ENCODE data around the gene SDK1.

SDK1 gene

GRCh38 chr7:4279216-4279615 lies 978.2 kb downstream of the SDK1 start:
- Histone ChIP-seq H3K4me2 (ENCODE audit: low read length) (no peak overlapping the region), H2BK5ac (ENCODE audit: low read depth, low read length, poor library complexity) (no peak overlapping the region), H3K4me3 (ENCODE audit: low read depth, low read length) (no peak overlapping the region), H3K27me3 (ENCODE audit: insufficient read depth, low read length) (no peaks in the 10 kb centered on the region), H3K14ac (ENCODE audit: low read length) (no peak overlapping the region), H4K12ac (ENCODE audit: low read depth, low read length) (no peak overlapping the region), H4K8ac (ENCODE audit: low read depth, low read length) (no peak overlapping the region), H3K9me3 (ENCODE audit: insufficient read depth, low read depth, low read length) (peaks cover 8% of the 10 kb centered on the region), H3K36me3 (ENCODE audit: control insufficient read depth in 1 of 2, insufficient read depth in 2 of 2, low read length in 2 of 2) (no peaks in the 10 kb centered on the region), H3K4me1 (ENCODE audit: control insufficient read depth in 1 of 2, insufficient read depth in 2 of 2, low read length in 2 of 2) (peaks cover 0 to 6% of the 10 kb centered on the region in 2 experiments), H3K79me1 (ENCODE audit: low read length) (no peaks in the 10 kb centered on the region), H3K18ac (ENCODE audit: low read length) (no peak overlapping the region), H4K91ac (ENCODE audit: low read depth, low read length) (no peak overlapping the region), H2AK5ac (ENCODE audit: low read length) (no peak overlapping the region), H3K4ac (ENCODE audit: low read depth, low read length) (no peak overlapping the region), H2AFZ (ENCODE audit: insufficient read depth, low read length, poor library complexity) (no peak overlapping the region), H2BK12ac (ENCODE audit: low read length) (no peak overlapping the region), H2BK120ac (ENCODE audit: insufficient read depth, low read length, poor library complexity) (no peak overlapping the region), H3K79me2 (ENCODE audit: control insufficient read depth, insufficient read depth, low read length, poor library complexity) (no peaks in the 10 kb centered on the region), H3K27ac (ENCODE audit: low read depth, low read length) (no peak overlapping the region), H3K9ac (ENCODE audit: low read length) (no peak overlapping the region), H3K23ac (ENCODE audit: low read length) (no peak overlapping the region)
- WGBS (ENCODE audit: extremely low coverage, insufficient coverage, insufficient read length), result no CpG with 5 or more reads among the region's 3 CpGs
- DNase-seq, result no peak

DNA sequence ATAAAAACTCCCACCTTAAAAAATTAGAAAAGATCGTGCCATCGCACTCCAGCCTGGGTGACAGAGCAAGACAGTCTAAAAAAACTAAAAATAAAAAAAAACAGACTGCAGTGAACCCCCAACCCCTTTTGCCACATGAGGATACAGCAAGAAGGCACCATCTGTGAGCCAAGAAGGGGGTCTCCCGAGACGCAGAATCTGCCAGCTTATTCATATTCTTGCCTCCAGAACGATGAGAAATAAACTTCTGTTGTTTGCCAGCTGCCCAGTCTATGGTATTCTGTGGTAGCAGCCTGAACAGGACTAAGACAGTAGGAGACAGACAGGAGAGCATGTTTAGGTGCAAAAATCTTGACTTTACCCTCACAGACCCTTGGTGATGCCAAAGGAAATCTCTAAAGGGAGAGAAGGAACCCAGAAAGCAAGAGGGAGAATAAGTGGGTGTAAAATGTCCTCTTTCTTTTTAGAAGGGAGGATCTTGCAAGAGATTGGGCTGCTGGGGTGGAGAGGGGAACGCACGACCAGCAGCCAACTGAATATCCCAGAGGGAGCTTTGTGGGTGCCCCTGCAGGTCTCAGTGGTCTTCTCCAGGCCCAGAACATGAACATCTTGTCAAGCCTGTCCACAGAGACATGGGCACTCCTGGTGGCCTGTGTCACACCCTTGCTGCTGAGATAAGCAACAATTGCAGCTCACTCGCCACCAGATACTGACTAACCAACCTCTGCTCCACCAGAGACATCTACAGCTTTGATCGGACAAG lies 980.4 kb downstream of the SDK1 start:
- Histone ChIP-seq H2AK5ac (ENCODE audit: low read length) (no peak overlapping the region), H3K4me2 (ENCODE audit: low read length) (no peak overlapping the region), H3K14ac (ENCODE audit: low read length) (no peak overlapping the region), H3K27ac (ENCODE audit: low read depth, low read length) (no peak overlapping the region), H3K4me3 (ENCODE audit: low read depth, low read length) (no peak overlapping the region), H2BK5ac (ENCODE audit: low read depth, low read length, poor library complexity) (no peak overlapping the region), H4K12ac (ENCODE audit: low read depth, low read length) (no peak overlapping the region), H4K91ac (ENCODE audit: low read depth, low read length) (no peak overlapping the region), H2BK12ac (ENCODE audit: low read length) (no peak overlapping the region), H3K27me3 (ENCODE audit: insufficient read depth, low read length) (no peaks in the 10 kb centered on the region), H3K4me1 (ENCODE audit: control insufficient read depth in 1 of 2, insufficient read depth in 2 of 2, low read length in 2 of 2) (peaks cover 3 to 6% of the 10 kb centered on the region in 2 experiments), H4K8ac (ENCODE audit: low read depth, low read length) (no peak overlapping the region), H2AFZ (ENCODE audit: insufficient read depth, low read length, poor library complexity) (no peak overlapping the region), H3K9me3 (ENCODE audit: insufficient read depth, low read depth, low read length) (peaks cover 6% of the 10 kb centered on the region), H3K18ac (ENCODE audit: low read length) (no peak overlapping the region), H2BK120ac (ENCODE audit: insufficient read depth, low read length, poor library complexity) (no peak overlapping the region), H3K79me2 (ENCODE audit: control insufficient read depth, insufficient read depth, low read length, poor library complexity) (no peaks in the 10 kb centered on the region), H3K79me1 (ENCODE audit: low read length) (no peaks in the 10 kb centered on the region), H3K4ac (ENCODE audit: low read depth, low read length) (no peak overlapping the region), H3K23ac (ENCODE audit: low read length) (no peak overlapping the region), H3K36me3 (ENCODE audit: control insufficient read depth in 1 of 2, insufficient read depth in 2 of 2, low read length in 2 of 2) (no peaks in the 10 kb centered on the region), H3K9ac (ENCODE audit: low read length) (no peak overlapping the region)
- DNase-seq, result peak; percentile 17 to 19
- no CpG with 5 or more reads among the region's 9 CpGs for WGBS (ENCODE audit: extremely low coverage, insufficient coverage, insufficient read length)

- H4K12ac ChIP-seq (ENCODE audit: low read depth, low read length), result no peak overlapping the region
- no peak overlapping the region for H2AFZ ChIP-seq (ENCODE audit: insufficient read depth, low read length, poor library complexity)
- no peaks in the 10 kb centered on the region for H3K27me3 ChIP-seq (ENCODE audit: insufficient read depth, low read length)
- no peak overlapping the region for H3K9ac ChIP-seq (ENCODE audit: low read length)
- H3K9me3 ChIP-seq (ENCODE audit: insufficient read depth, low read depth, low read length), result peaks cover 6% of the 10 kb centered on the region
- H3K27ac ChIP-seq (ENCODE audit: low read depth, low read length), result no peak overlapping the region
- no CpG with 5 or more reads among the region's 14 CpGs for WGBS (ENCODE audit: extremely low coverage, insufficient coverage, insufficient read length)
- peak; percentile 99 for DNase-seq
- peaks cover 4 to 6% of the 10 kb centered on the region in 2 experiments for H3K4me1 ChIP-seq (ENCODE audit: control insufficient read depth in 1 of 2, insufficient read depth in 2 of 2, low read length in 2 of 2)
- H3K18ac ChIP-seq (ENCODE audit: low read length), result no peak overlapping the region
- H2BK12ac ChIP-seq (ENCODE audit: low read length), result no peak overlapping the region
- H3K14ac ChIP-seq (ENCODE audit: low read length), result no peak overlapping the region
- H3K79me2 ChIP-seq (ENCODE audit: control insufficient read depth, insufficient read depth, low read length, poor library complexity), result no peaks in the 10 kb centered on the region
- H2BK5ac ChIP-seq (ENCODE audit: low read depth, low read length, poor library complexity), result no peak overlapping the region
- H2BK120ac ChIP-seq (ENCODE audit: insufficient read depth, low read length, poor library complexity), result no peak overlapping the region
- no peaks in the 10 kb centered on the region for H3K79me1 ChIP-seq (ENCODE audit: low read length)
- no peak overlapping the region for H3K4me3 ChIP-seq (ENCODE audit: low read depth, low read length)
- no peak overlapping the region for H2AK5ac ChIP-seq (ENCODE audit: low read length)
- no peak overlapping the region for H4K91ac ChIP-seq (ENCODE audit: low read depth, low read length)
- no peak overlapping the region for H4K8ac ChIP-seq (ENCODE audit: low read depth, low read length)
- no peaks in the 10 kb centered on the region for H3K36me3 ChIP-seq (ENCODE audit: control insufficient read depth in 1 of 2, insufficient read depth in 2 of 2, low read length in 2 of 2)
- H3K4ac ChIP-seq (ENCODE audit: low read depth, low read length), result no peak overlapping the region
- H3K4me2 ChIP-seq (ENCODE audit: low read length), result no peak overlapping the region
- H3K23ac ChIP-seq (ENCODE audit: low read length), result no peak overlapping the region
Measured at GRCh38 chr7:4282434-4283223, 981.6 kb downstream of the SDK1 start.

GRCh38 chr7:4286351-4286750 lies 985.3 kb downstream of the SDK1 start:
- Histone ChIP-seq H3K9me3 (ENCODE audit: insufficient read depth, low read depth, low read length) (peaks cover 7% of the 10 kb centered on the region), H3K4me1 (ENCODE audit: control insufficient read depth in 1 of 2, insufficient read depth in 2 of 2, low read length in 2 of 2) (peaks cover 4 to 6% of the 10 kb centered on the region in 2 experiments), H3K23ac (ENCODE audit: low read length) (no peak overlapping the region), H2BK5ac (ENCODE audit: low read depth, low read length, poor library complexity) (no peak overlapping the region), H4K91ac (ENCODE audit: low read depth, low read length) (no peak overlapping the region), H3K4ac (ENCODE audit: low read depth, low read length) (no peak overlapping the region), H4K8ac (ENCODE audit: low read depth, low read length) (no peak overlapping the region), H3K27me3 (ENCODE audit: insufficient read depth, low read length) (no peaks in the 10 kb centered on the region), H4K12ac (ENCODE audit: low read depth, low read length) (no peak overlapping the region), H3K4me3 (ENCODE audit: low read depth, low read length) (no peak overlapping the region), H3K79me1 (ENCODE audit: low read length) (no peaks in the 10 kb centered on the region), H2AFZ (ENCODE audit: insufficient read depth, low read length, poor library complexity) (no peak overlapping the region), H3K36me3 (ENCODE audit: control insufficient read depth in 1 of 2, insufficient read depth in 2 of 2, low read length in 2 of 2) (no peaks in the 10 kb centered on the region), H2BK12ac (ENCODE audit: low read length) (no peak overlapping the region), H2BK120ac (ENCODE audit: insufficient read depth, low read length, poor library complexity) (no peak overlapping the region), H3K18ac (ENCODE audit: low read length) (no peak overlapping the region), H3K79me2 (ENCODE audit: control insufficient read depth, insufficient read depth, low read length, poor library complexity) (no peaks in the 10 kb centered on the region), H3K14ac (ENCODE audit: low read length) (no peak overlapping the region), H2AK5ac (ENCODE audit: low read length) (no peak overlapping the region), H3K4me2 (ENCODE audit: low read length) (no peak overlapping the region), H3K27ac (ENCODE audit: low read depth, low read length) (no peak overlapping the region), H3K9ac (ENCODE audit: low read length) (no peak overlapping the region)
- no peak for DNase-seq
- WGBS (ENCODE audit: extremely low coverage, insufficient coverage, insufficient read length), result no CpG with 5 or more reads among the region's 9 CpGs

Measured in trophoblast cell (in vitro differentiated cells and primary cell).